H9 (cell line): Measurements from ENCODE around the gene STARD9. TPM values are rescaled to one million over a fixed set of nuclear protein-coding genes. Genes with fewer than 3 reads are reported as not detected.
A peak's percentile ranks its signal among the peaks of the same experiment; 100 is the strongest.
"Not testable (repeated sequence)": the region's sequence is repeated elsewhere in the genome, so short reads cannot be mapped to it uniquely, and the experiment has no call there.

ENCODE experiments used
- DNase-seq: peaks from one replicate; pipeline ENCODE4 v3.0.0-alpha.2; 2017
- H2AFZ ChIP-seq: one replicate; pipeline ENCODE4 v1.6.1; 2013; ENCODE audit warnings: mild to moderate bottlenecking, low read length, control low read depth, moderate library complexity
- H2AK5ac ChIP-seq: 2 replicates; pipeline ENCODE4 v1.6.1; 2013; ENCODE audit warnings: low read length, control low read depth, mixed read lengths; ENCODE audit not compliant: insufficient read length
- H2BK120ac ChIP-seq: one replicate; pipeline ENCODE4 v1.6.1; 2013; ENCODE audit warnings: low read depth, mild to moderate bottlenecking, low read length, control low read depth, inconsistent platforms; ENCODE audit not compliant: poor library complexity, severe bottlenecking
- H2BK12ac ChIP-seq: 2 replicates; pipeline ENCODE4 v1.6.1; 2013; ENCODE audit warnings: low read length, control low read depth, mixed read lengths, low read depth; ENCODE audit not compliant: insufficient read length
- H2BK15ac ChIP-seq: 2 replicates; pipeline ENCODE4 v1.6.1; 2013; ENCODE audit warnings: low read depth, low read length, control low read depth
- H2BK20ac ChIP-seq: one replicate; pipeline ENCODE4 v1.6.1; 2013; ENCODE audit warnings: low read depth, mild to moderate bottlenecking, low read length, control low read depth, inconsistent platforms; ENCODE audit not compliant: poor library complexity, severe bottlenecking
- H2BK5ac ChIP-seq: 2 replicates; pipeline ENCODE4 v1.6.1; 2013; ENCODE audit warnings: low read length, control low read depth, mixed read lengths; ENCODE audit not compliant: insufficient read length
- H3K14ac ChIP-seq: 2 replicates; pipeline ENCODE4 v1.6.1; 2013; ENCODE audit warnings: low read length, control low read depth; ENCODE audit not compliant: insufficient read depth
- H3K18ac ChIP-seq: 2 replicates; pipeline ENCODE4 v1.6.1; 2013; ENCODE audit warnings: low read depth, mild to moderate bottlenecking, mixed read lengths, low read length, control low read depth; ENCODE audit not compliant: insufficient read length
- H3K23ac ChIP-seq: 2 replicates; pipeline ENCODE4 v1.6.1; 2013; ENCODE audit warnings: low read length, control low read depth, mixed read lengths, low read depth; ENCODE audit not compliant: insufficient read length
- H3K23me2 ChIP-seq: 2 replicates; pipeline ENCODE4 v1.6.1; 2013; ENCODE audit warnings: low read depth, mild to moderate bottlenecking, mixed read lengths, low read length, control low read depth; ENCODE audit not compliant: insufficient read length, poor library complexity, severe bottlenecking
- H3K27ac ChIP-seq: 2 replicates; pipeline ENCODE4 v1.5.1; 2013; ENCODE audit warnings: low read length, control low read depth, mixed read lengths, low read depth; ENCODE audit not compliant: insufficient read length
- H3K27me3 ChIP-seq: 2 replicates; pipeline ENCODE4 v1.6.1; 2013; ENCODE audit warnings: low read length, control low read depth, inconsistent platforms; ENCODE audit not compliant: insufficient read depth
- H3K4ac ChIP-seq: 2 replicates; pipeline ENCODE4 v1.6.1; 2013; ENCODE audit warnings: low read depth, mild to moderate bottlenecking, control low read depth, inconsistent platforms, low read length, moderate library complexity
- H3K4me1 ChIP-seq: 2 replicates; pipeline ENCODE4 v1.6.1; 2013; ENCODE audit warnings: low read length, control low read depth, inconsistent platforms; ENCODE audit not compliant: insufficient read depth
- H3K4me2 ChIP-seq: 2 replicates; pipeline ENCODE4 v1.6.1; 2013; ENCODE audit warnings: low read length, control low read depth, mixed read lengths; ENCODE audit not compliant: insufficient read length, insufficient read depth
- H3K56ac ChIP-seq: 2 replicates; pipeline ENCODE4 v1.6.1; 2013; ENCODE audit warnings: low read depth, mild to moderate bottlenecking, mixed read lengths, low read length, control low read depth; ENCODE audit not compliant: insufficient read length
- H3K79me1 ChIP-seq: 2 replicates; pipeline ENCODE4 v1.6.1; 2013; ENCODE audit warnings: low read depth, mild to moderate bottlenecking, moderate library complexity, low read length, control low read depth, inconsistent platforms; ENCODE audit not compliant: insufficient read depth, poor library complexity, severe bottlenecking
- H3K79me2 ChIP-seq: 2 replicates; pipeline ENCODE4 v1.6.1; 2013; ENCODE audit warnings: low read length, control low read depth, inconsistent platforms; ENCODE audit not compliant: insufficient read depth
- H3K9ac ChIP-seq: 2 replicates; pipeline ENCODE4 v1.6.1; 2013; ENCODE audit warnings: low read length, control low read depth, mixed read lengths; ENCODE audit not compliant: insufficient read length; ENCODE audit errors: extremely low read depth
- H3K9me3 ChIP-seq: one replicate; pipeline ENCODE4 v1.6.1; 2013; ENCODE audit warnings: low read depth, low read length, inconsistent platforms; ENCODE audit not compliant: control insufficient read depth
- H3T11ph ChIP-seq: one replicate; pipeline ENCODE4 v1.6.1; 2013; ENCODE audit warnings: mild to moderate bottlenecking, low read length, control low read depth, inconsistent platforms
- H4K20me1 ChIP-seq: one replicate; pipeline ENCODE4 v1.6.1; 2013; ENCODE audit not compliant: control insufficient read depth, insufficient read length, insufficient read depth
- H4K5ac ChIP-seq: 2 replicates; pipeline ENCODE4 v1.6.1; 2013; ENCODE audit warnings: low read depth, mild to moderate bottlenecking, mixed read lengths, low read length, control low read depth; ENCODE audit not compliant: insufficient read length
- H4K8ac ChIP-seq: replicated peaks from 2 replicates; pipeline ENCODE4 v1.6.1; 2013; ENCODE audit warnings: low read length, control low read depth, mixed read lengths, low read depth; ENCODE audit not compliant: insufficient read length
- H4K91ac ChIP-seq: 2 replicates; pipeline ENCODE4 v1.6.1; 2013; ENCODE audit warnings: low read depth, mild to moderate bottlenecking, moderate library complexity, mixed read lengths, low read length, control low read depth; ENCODE audit not compliant: insufficient read length
- H3K27ac Mint-ChIP-seq, 3 experiments: 2 replicates in 2 of 3; 3 replicates in 1 of 3; pipeline ENCODE4 v1.8.0; 2020 to 2021; ENCODE audit warnings: mixed read lengths in 3 of 3, mild to moderate bottlenecking in 1 of 3, moderate library complexity in 1 of 3
- H3K27me3 Mint-ChIP-seq: 2 replicates; pipeline ENCODE4 v1.8.0; 2021; ENCODE audit warnings: low read depth, mild to moderate bottlenecking, moderate library complexity, mixed read lengths
- H3K36me3 Mint-ChIP-seq, 3 experiments: 2 replicates in 2 of 3; 3 replicates in 1 of 3; pipeline ENCODE4 v1.8.0; 2020 to 2021; ENCODE audit warnings: low read depth in 3 of 3, mixed read lengths in 3 of 3; ENCODE audit not compliant: insufficient read depth in 1 of 3
- H3K4me1 Mint-ChIP-seq, 2 experiments: 2 replicates each; pipeline ENCODE4 v1.8.0; 2020; ENCODE audit warnings: mixed read lengths in 2 of 2
- H3K4me3 Mint-ChIP-seq, 2 experiments: 2 replicates in 1 of 2; 3 replicates in 1 of 2; pipeline ENCODE4 v1.8.0; 2020 to 2021; ENCODE audit warnings: mild to moderate bottlenecking in 2 of 2, mixed read lengths in 2 of 2, moderate library complexity in 1 of 2
- H3K9me3 Mint-ChIP-seq, 2 experiments: 2 replicates in 1 of 2; 3 replicates in 1 of 2; pipeline ENCODE4 v1.8.0; 2020; ENCODE audit warnings: mild to moderate bottlenecking in 2 of 2, mixed read lengths in 2 of 2, moderate library complexity in 1 of 2
- CTCF ChIP-seq: fragments of 200-600 bp; sonication (generic); conservative IDR thresholded peaks from 3 replicates; pipeline ENCODE4 v1.8.0; 2021; ENCODE audit warnings: antibody characterized with exemption, mild to moderate bottlenecking
- WGBS: extraction: QIAGEN DNeasy Blood & Tissue Kit; methylation state at CpG from one replicate; pipeline ENCODE4 v1.1.7; 2013; ENCODE audit warnings: missing lambda C conversion rate, low lambda C conversion rate, mixed read lengths; ENCODE audit not compliant: insufficient read length; ENCODE audit errors: extremely low coverage; 5-methylcytosine and 5-hydroxymethylcytosine counted together
- total RNA-seq: library from RNA; stranded (reverse); gene quantifications from 2 replicates; pipeline ENCODE4 v1.2.1, GENCODE V29; 2021

The STARD9 gene
- total RNA-seq, 1 experiment from 2014 or later: 6.9 TPM

GRCh38 chr15:42679285-42680141 lies 104.1 kb downstream of the STARD9 start:
- H3K27me3 Mint-ChIP-seq: no peaks in the 10 kb centered on the region
- no peak overlapping the region for H3T11ph ChIP-seq
- no peak overlapping the region for H3K4ac ChIP-seq
- no peak overlapping the region for H2AK5ac ChIP-seq
- no peak overlapping the region for H3K14ac ChIP-seq
- no peak overlapping the region for H4K8ac ChIP-seq
- no peaks in the 10 kb centered on the region for H3K27me3 ChIP-seq
- no peaks in the 10 kb centered on the region for H3K4me1 Mint-ChIP-seq
- H3K27ac ChIP-seq: no peak overlapping the region
- no peak overlapping the region for H4K91ac ChIP-seq
- no peak overlapping the region for H2BK15ac ChIP-seq
- H3K18ac ChIP-seq: no peak overlapping the region
- H3K79me2 ChIP-seq: no peaks in the 10 kb centered on the region
- peak overlapping the region in 1 of 3 experiments; percentile 32; a peak in 1 of 7 replicates for H3K27ac Mint-ChIP-seq
- no CpG with 5 or more reads among the region's 7 CpGs for WGBS
- H3K79me1 ChIP-seq: no peaks in the 10 kb centered on the region
- no peak overlapping the region for H2BK12ac ChIP-seq
- H3K9me3 Mint-ChIP-seq: no peaks in the 10 kb centered on the region
- H2BK5ac ChIP-seq: no peak overlapping the region
- H3K4me1 ChIP-seq: no peaks in the 10 kb centered on the region
- H3K36me3 Mint-ChIP-seq: peaks cover 6 to 16% (median 15%) of the 10 kb centered on the region in 3 experiments; a peak in 6 of 7 replicates
- no peak for DNase-seq
- no peak overlapping the region for H3K4me3 Mint-ChIP-seq
- no peak overlapping the region for H2BK120ac ChIP-seq
- H3K9me3 ChIP-seq: no peaks in the 10 kb centered on the region
- H3K4me2 ChIP-seq: no peak overlapping the region
- no peak overlapping the region for H3K23ac ChIP-seq
- H2BK20ac ChIP-seq: no peak overlapping the region
- no peak overlapping the region for H4K5ac ChIP-seq
- H3K56ac ChIP-seq: no peak overlapping the region
- H3K9ac ChIP-seq: no peak overlapping the region
- H2AFZ ChIP-seq: no peak overlapping the region
- TF ChIP-seq CTCF: no peak
- H3K23me2 ChIP-seq: no peaks in the 10 kb centered on the region
- no peaks in the 10 kb centered on the region for H4K20me1 ChIP-seq

- not testable (repeated sequence) for H3K79me1 ChIP-seq, H4K20me1 ChIP-seq, H2BK20ac ChIP-seq, H3K79me2 ChIP-seq, H2BK15ac ChIP-seq, H3K4me2 ChIP-seq, H3K27ac ChIP-seq, H3K9me3 Mint-ChIP-seq, H2BK12ac ChIP-seq, H3K4me1 ChIP-seq, H4K8ac ChIP-seq, H3K23me2 ChIP-seq, H3K27ac Mint-ChIP-seq, H3T11ph ChIP-seq, H3K27me3 Mint-ChIP-seq, H3K9me3 ChIP-seq, H3K9ac ChIP-seq, H3K4ac ChIP-seq, H3K4me1 Mint-ChIP-seq, H3K14ac ChIP-seq, H3K23ac ChIP-seq, H3K56ac ChIP-seq, H2AFZ ChIP-seq, DNase-seq, H4K91ac ChIP-seq, H4K5ac ChIP-seq, H3K18ac ChIP-seq, H2BK5ac ChIP-seq, H2AK5ac ChIP-seq, H3K4me3 Mint-ChIP-seq, H2BK120ac ChIP-seq, H3K27me3 ChIP-seq
- no CpG with 5 or more reads among the region's 5 CpGs for WGBS
- peaks cover 6 to 12% (median 11%) of the 10 kb centered on the region in 3 experiments; a peak in 6 of 7 replicates for H3K36me3 Mint-ChIP-seq
These were observed 104.7 kb downstream of the STARD9 start for GRCh38 chr15:42680142-42680482.
